Immature natural killer cell (primary cell): Measurements from ENCODE around the gene FNDC3A. TPM values are rescaled to one million over a fixed set of nuclear protein-coding genes. Genes with fewer than 3 reads are reported as not detected.
A peak's percentile ranks its signal among the peaks of the same experiment; 100 is the strongest.

Experiments
- DNase-seq, 3 donors: peaks; one replicate each; pipeline ENCODE4 v3.0.0; 2022; ENCODE audit warnings: mixed read lengths in 1 of 3
- H3K27ac Mint-ChIP-seq, 6 donors: one replicate each; pipeline ENCODE4 v1.8.0; 2020; ENCODE audit warnings: mixed read lengths in 6 of 6, mild to moderate bottlenecking in 5 of 6, inconsistent platforms in 4 of 6, moderate library complexity in 3 of 6
- H3K27me3 Mint-ChIP-seq, 3 donors: one replicate each; pipeline ENCODE4 v1.8.0; 2020 to 2021; ENCODE audit warnings: low read depth in 3 of 3, mild to moderate bottlenecking in 3 of 3, mixed read lengths in 3 of 3, moderate library complexity in 3 of 3, inconsistent platforms in 1 of 3
- H3K36me3 Mint-ChIP-seq, 3 donors: one replicate each; pipeline ENCODE4 v1.8.0; 2020; ENCODE audit warnings: mixed read lengths in 3 of 3, inconsistent platforms in 2 of 3, mild to moderate bottlenecking in 2 of 3
- H3K4me1 Mint-ChIP-seq, 2 donors: one replicate each; pipeline ENCODE4 v1.8.0; 2020; ENCODE audit warnings: inconsistent platforms in 2 of 2, mild to moderate bottlenecking in 2 of 2, mixed read lengths in 2 of 2, moderate library complexity in 1 of 2
- H3K4me3 Mint-ChIP-seq, 5 donors: one replicate each; pipeline ENCODE4 v1.8.0; 2020; ENCODE audit warnings: mild to moderate bottlenecking in 5 of 5, mixed read lengths in 5 of 5, inconsistent platforms in 3 of 5, moderate library complexity in 3 of 5
- H3K9me3 Mint-ChIP-seq, 6 donors: one replicate each; pipeline ENCODE4 v1.8.0; 2020; ENCODE audit warnings: mild to moderate bottlenecking in 6 of 6, mixed read lengths in 6 of 6, inconsistent platforms in 4 of 6, moderate library complexity in 3 of 6
- polyA plus RNA-seq, 3 donors: library from polyadenylated mRNA; unstranded; fragments of 300-500 nt; fragmentation: Illumina TruSeq; gene quantifications; one replicate each; pipeline ENCODE4 v1.2.3, GENCODE V29; 2021

FNDC3A gene
- polyA plus RNA-seq, 3 donors from 2014 or later, result 3.5 to 8.1 (median 5.1) TPM

DNA sequence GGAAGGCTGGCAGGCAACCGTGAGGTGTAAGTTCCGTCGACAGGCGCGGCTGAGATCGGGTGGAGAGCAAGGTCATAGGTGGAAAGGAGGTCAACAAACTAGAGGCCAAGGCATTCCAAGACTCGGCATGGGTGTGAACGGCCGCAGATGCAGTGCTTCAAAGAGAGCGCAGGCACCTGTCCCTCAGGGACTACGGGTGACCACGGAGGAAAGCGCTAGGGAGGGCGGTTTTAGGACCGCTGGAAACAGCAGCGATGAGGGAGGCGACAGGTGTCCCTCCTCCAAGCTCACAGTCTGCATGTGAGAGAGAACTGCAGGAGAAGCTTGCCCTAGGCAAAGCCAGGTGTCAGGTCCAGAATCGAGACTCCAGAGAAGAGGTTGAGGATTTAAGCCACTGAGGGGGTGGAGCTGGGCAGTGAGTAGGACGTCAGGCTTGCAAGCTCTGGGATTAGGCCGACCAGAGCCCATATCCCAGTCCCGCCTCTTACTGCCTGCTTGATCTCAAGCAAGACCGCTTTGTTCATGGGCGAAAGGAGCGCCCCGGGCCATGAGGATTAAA, 242.9 kb downstream of the FNDC3A start:
- H3K27me3 Mint-ChIP-seq, result peaks cover 12 to 41% (median 25%) of the 10 kb centered on the region in 3 donors
- peak overlapping the region; percentile 6 to 50 (median 27) for H3K4me3 Mint-ChIP-seq
- H3K27ac Mint-ChIP-seq, result no peak overlapping the region
- H3K9me3 Mint-ChIP-seq, result no peaks in the 10 kb centered on the region
- peaks cover 12 to 24% of the 10 kb centered on the region in 2 donors for H3K4me1 Mint-ChIP-seq
- peaks cover 0 to 10% (median 10%) of the 10 kb centered on the region in 3 donors for H3K36me3 Mint-ChIP-seq
- no peak for DNase-seq

- peak overlapping the region; percentile 43 to 76 (median 66) for H3K4me3 Mint-ChIP-seq
- DNase-seq, result no peak
- no peak overlapping the region for H3K27ac Mint-ChIP-seq
- H3K4me1 Mint-ChIP-seq, result peaks cover 8 to 21% of the 10 kb centered on the region in 2 donors
- peaks cover 0 to 10% (median 10%) of the 10 kb centered on the region in 3 donors for H3K36me3 Mint-ChIP-seq
- H3K27me3 Mint-ChIP-seq, result peaks cover 12 to 41% (median 25%) of the 10 kb centered on the region in 3 donors
- H3K9me3 Mint-ChIP-seq, result no peaks in the 10 kb centered on the region
These were observed 243.9 kb downstream of the FNDC3A start for GRCh38 chr13:49219647-49220035.

DNA sequence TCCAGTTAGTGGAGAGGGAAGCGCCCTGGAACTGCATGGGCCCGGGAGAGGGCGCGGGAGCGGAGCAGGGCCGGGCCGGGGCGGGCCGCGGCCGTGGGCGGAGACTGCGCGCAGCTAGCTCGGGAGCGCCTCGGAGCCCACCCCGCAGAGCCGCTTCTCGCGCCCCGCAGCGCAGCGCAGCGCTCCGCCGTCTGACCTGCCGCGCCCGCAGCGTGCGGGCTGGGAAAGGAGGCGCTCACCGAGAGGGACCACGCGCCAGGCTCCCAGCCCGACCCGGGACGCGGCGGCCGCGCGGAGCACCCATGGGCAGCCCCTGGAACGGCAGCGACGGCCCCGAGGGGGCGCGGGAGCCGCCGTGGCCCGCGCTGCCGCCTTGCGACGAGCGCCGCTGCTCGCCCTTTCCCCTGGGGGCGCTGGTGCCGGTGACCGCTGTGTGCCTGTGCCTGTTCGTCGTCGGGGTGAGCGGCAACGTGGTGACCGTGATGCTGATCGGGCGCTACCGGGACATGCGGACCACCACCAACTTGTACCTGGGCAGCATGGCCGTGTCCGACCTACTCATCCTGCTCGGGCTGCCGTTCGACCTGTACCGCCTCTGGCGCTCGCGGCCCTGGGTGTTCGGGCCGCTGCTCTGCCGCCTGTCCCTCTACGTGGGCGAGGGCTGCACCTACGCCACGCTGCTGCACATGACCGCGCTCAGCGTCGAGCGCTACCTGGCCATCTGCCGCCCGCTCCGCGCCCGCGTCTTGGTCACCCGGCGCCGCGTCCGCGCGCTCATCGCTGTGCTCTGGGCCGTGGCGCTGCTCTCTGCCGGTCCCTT, 244.5 kb downstream of the FNDC3A start, which contains the start of gene MLNR:
Gene MLNR, plus strand, starts transcription at position 303 of the 820 bp plus-strand sequence. Its CDS starts 0 bp downstream, at position 303.
- H3K4me1 Mint-ChIP-seq, result peaks cover 2 to 15% of the 10 kb centered on the region in 2 donors
- no peak within 1 kb of the TSS for H3K27ac Mint-ChIP-seq
- H3K4me3 Mint-ChIP-seq, result peak within 1 kb of the TSS; percentile 59 to 76 (median 70)
- H3K9me3 Mint-ChIP-seq, result no peaks in the 10 kb centered on the region
- peaks cover 0 to 10% (median 10%) of the 10 kb centered on the region in 3 donors for H3K36me3 Mint-ChIP-seq
- peak; percentile 14 to 25 (median 25) for DNase-seq
- H3K27me3 Mint-ChIP-seq, result peaks cover 14 to 41% (median 26%) of the 10 kb centered on the region in 3 donors

DNA sequence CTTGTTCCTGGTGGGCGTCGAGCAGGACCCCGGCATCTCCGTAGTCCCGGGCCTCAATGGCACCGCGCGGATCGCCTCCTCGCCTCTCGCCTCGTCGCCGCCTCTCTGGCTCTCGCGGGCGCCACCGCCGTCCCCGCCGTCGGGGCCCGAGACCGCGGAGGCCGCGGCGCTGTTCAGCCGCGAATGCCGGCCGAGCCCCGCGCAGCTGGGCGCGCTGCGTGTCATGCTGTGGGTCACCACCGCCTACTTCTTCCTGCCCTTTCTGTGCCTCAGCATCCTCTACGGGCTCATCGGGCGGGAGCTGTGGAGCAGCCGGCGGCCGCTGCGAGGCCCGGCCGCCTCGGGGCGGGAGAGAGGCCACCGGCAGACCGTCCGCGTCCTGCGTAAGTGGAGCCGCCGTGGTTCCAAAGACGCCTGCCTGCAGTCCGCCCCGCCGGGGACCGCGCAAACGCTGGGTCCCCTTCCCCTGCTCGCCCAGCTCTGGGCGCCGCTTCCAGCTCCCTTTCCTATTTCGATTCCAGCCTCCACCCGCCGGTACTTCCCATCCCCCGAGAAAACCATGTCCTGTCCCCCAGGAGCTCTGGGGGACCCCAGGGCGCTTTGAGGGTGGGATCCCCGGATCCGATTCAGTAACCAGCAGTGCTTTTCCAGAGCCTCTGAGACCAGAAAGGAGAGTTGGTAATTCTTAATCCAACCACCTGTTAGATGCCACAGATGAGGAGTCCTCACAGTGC, 245.3 kb downstream of the FNDC3A start:
- Mint-ChIP-seq H3K27ac (no peak overlapping the region), H3K9me3 (no peaks in the 10 kb centered on the region), H3K36me3 (peaks cover 0 to 10% (median 10%) of the 10 kb centered on the region in 3 donors), H3K4me1 (peaks cover 0 to 11% of the 10 kb centered on the region in 2 donors), H3K4me3 (peak overlapping the region; percentile 48 to 72 (median 69)), H3K27me3 (peaks cover 14 to 45% (median 26%) of the 10 kb centered on the region in 3 donors)
- DNase-seq, result no peak

DNA sequence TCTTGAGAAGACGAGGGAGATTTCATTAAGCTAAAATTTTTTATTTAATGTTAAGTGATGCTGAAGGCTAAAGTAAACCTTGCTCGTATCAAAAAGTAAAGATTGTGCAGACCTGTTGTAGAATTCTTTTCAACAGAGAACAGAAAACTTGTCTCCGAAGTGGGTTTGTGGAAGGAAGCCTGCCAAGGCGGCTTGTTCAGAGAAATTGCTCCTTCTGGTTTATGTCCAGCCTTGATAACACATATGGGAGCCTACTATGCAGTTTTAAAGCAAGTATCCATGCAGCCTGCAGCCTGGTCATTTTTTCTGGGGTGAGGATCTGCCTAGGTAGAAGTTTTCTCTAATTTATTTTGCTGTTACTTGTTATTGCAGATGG, 245.9 kb downstream of the FNDC3A start:
- peak overlapping the region; percentile 48 to 72 (median 69) for H3K4me3 Mint-ChIP-seq
- DNase-seq, result no peak
- H3K4me1 Mint-ChIP-seq, result peaks cover 0 to 10% of the 10 kb centered on the region in 2 donors
- H3K9me3 Mint-ChIP-seq, result no peaks in the 10 kb centered on the region
- no peak overlapping the region for H3K27ac Mint-ChIP-seq
- peaks cover 14 to 45% (median 26%) of the 10 kb centered on the region in 3 donors for H3K27me3 Mint-ChIP-seq
- peaks cover 0 to 10% (median 10%) of the 10 kb centered on the region in 3 donors for H3K36me3 Mint-ChIP-seq

DNA sequence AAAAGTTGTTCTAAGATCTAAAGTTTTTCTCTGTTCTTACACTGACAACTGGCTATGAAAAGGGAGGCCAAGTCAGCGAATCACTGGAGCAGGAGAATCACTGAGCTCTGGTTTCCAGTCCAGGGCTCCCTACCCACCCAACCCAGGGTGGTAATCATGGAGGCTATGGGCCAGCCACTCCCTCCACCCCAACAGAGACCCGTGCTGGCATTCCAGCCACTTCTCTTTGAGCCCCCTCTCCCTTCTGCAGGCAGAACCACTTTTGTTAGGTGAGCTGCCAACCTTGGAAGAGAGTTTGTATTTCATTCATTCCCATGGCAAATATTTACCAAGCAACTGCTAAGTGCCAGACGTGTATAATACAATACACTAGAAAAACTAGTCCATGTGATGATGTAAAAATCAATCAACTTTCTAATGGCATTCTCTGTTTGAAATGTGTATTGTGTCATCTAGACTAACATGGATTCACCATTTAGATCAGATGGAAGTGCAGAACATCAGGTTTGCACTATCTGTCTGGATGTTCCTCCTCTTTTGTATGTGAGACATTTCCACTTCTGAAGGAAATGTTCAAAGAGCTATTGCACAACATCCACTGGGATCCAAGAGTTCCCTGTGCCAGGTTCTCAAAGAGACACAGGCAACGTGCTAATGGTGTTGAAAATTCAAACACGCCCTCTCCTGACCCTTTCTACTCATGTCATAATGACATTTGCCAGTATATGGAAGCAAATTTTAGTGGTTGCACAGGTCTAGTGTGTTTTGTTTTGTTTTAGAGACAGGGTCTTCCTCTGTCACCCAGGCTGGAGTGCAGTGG, 249.7 kb downstream of the FNDC3A start:
- Mint-ChIP-seq H3K4me1 (peaks cover 0 to 6% of the 10 kb centered on the region in 2 donors), H3K9me3 (no peaks in the 10 kb centered on the region), H3K27me3 (peaks cover 4 to 30% (median 12%) of the 10 kb centered on the region in 3 donors), H3K27ac (no peak overlapping the region), H3K36me3 (peaks cover 0 to 5% (median 0%) of the 10 kb centered on the region in 3 donors), H3K4me3 (no peak overlapping the region)
- no peak for DNase-seq

- Mint-ChIP-seq H3K27me3 (peaks cover 4 to 24% (median 6%) of the 10 kb centered on the region in 3 donors), H3K4me3 (no peak overlapping the region), H3K27ac (no peak overlapping the region), H3K4me1 (peaks cover 0 to 3% of the 10 kb centered on the region in 2 donors), H3K9me3 (no peaks in the 10 kb centered on the region), H3K36me3 (peaks cover 0 to 4% (median 0%) of the 10 kb centered on the region in 3 donors)
- no peak for DNase-seq
These were observed 250.9 kb downstream of the FNDC3A start for GRCh38 chr13:49226613-49227012.

GRCh38 chr13:49234741-49235140, 259.0 kb downstream of the FNDC3A start:
- H3K36me3 Mint-ChIP-seq, result no peaks in the 10 kb centered on the region
- H3K9me3 Mint-ChIP-seq, result no peaks in the 10 kb centered on the region
- H3K4me1 Mint-ChIP-seq, result no peaks in the 10 kb centered on the region
- no peak overlapping the region for H3K27ac Mint-ChIP-seq
- no peak for DNase-seq
- no peak overlapping the region for H3K4me3 Mint-ChIP-seq
- H3K27me3 Mint-ChIP-seq, result peaks cover 1 to 5% (median 4%) of the 10 kb centered on the region in 3 donors

- H3K9me3 Mint-ChIP-seq, result no peaks in the 10 kb centered on the region
These were observed 260.2 kb downstream of the FNDC3A start for GRCh38 chr13:49235856-49236431.

GRCh38 chr13:49238621-49239020, 262.9 kb downstream of the FNDC3A start:
- peaks cover 0 to 5% (median 4%) of the 10 kb centered on the region in 3 donors for H3K27me3 Mint-ChIP-seq
- H3K4me3 Mint-ChIP-seq, result no peak overlapping the region
- peaks cover 0 to 3% (median 0%) of the 10 kb centered on the region in 3 donors for H3K36me3 Mint-ChIP-seq
- no peak for DNase-seq
- no peaks in the 10 kb centered on the region for H3K9me3 Mint-ChIP-seq
- no peaks in the 10 kb centered on the region for H3K4me1 Mint-ChIP-seq
- no peak overlapping the region for H3K27ac Mint-ChIP-seq

More at GRCh38 chr13:49235856-49236431, 260.2 kb downstream of the FNDC3A start:
- DNase-seq, result no peak
- Mint-ChIP-seq H3K27me3 (peaks cover 1 to 5% (median 4%) of the 10 kb centered on the region in 3 donors), H3K4me3 (no peak overlapping the region), H3K4me1 (no peaks in the 10 kb centered on the region), H3K36me3 (no peaks in the 10 kb centered on the region), H3K27ac (no peak overlapping the region)

- peaks cover 0 to 3% (median 0%) of the 10 kb centered on the region in 3 donors for H3K36me3 Mint-ChIP-seq
- H3K4me1 Mint-ChIP-seq, result no peaks in the 10 kb centered on the region
- no peaks in the 10 kb centered on the region for H3K9me3 Mint-ChIP-seq
- H3K27me3 Mint-ChIP-seq, result peaks cover 0 to 5% (median 5%) of the 10 kb centered on the region in 3 donors
- DNase-seq, result peak in 2 of 3 donors; percentile 15 to 28
- no peak overlapping the region for H3K4me3 Mint-ChIP-seq
- no peak overlapping the region for H3K27ac Mint-ChIP-seq
These were observed 264.3 kb downstream of the FNDC3A start for GRCh38 chr13:49240017-49240416.

- DNase-seq, result no peak
- Mint-ChIP-seq H3K4me3 (no peak overlapping the region), H3K27ac (no peak overlapping the region), H3K9me3 (no peaks in the 10 kb centered on the region), H3K4me1 (no peaks in the 10 kb centered on the region), H3K27me3 (peaks cover 0 to 5% (median 0%) of the 10 kb centered on the region in 3 donors), H3K36me3 (peaks cover 0 to 3% (median 0%) of the 10 kb centered on the region in 3 donors)
These were observed 265.6 kb downstream of the FNDC3A start for GRCh38 chr13:49241296-49241695.
